GM18873 (cell line): ENCODE measurements around the gene CHST15.
"Not testable (repeated sequence)": the region's sequence is repeated elsewhere in the genome, so short reads cannot be mapped to it uniquely, and the experiment has no call there.

Experiments used
- ATAC-seq: cut with Tn5 transposase; IDR thresholded peaks from one replicate; pipeline ENCODE4 v1.9.1; 2021; ENCODE audit warnings: mild to moderate bottlenecking, moderate library complexity, moderate number of reproducible peaks; ENCODE audit not compliant: unreplicated experiment, low FRiP score

Gene CHST15

GRCh38 chr10:124048371-124049290, 44.8 kb downstream of the CHST15 start:
- ATAC-seq: no peak

GRCh38 chr10:124047427-124048152, 45.8 kb downstream of the CHST15 start:
- ATAC-seq: no peak

- no peak for ATAC-seq
Measured at GRCh38 chr10:124045801-124046355, 47.5 kb downstream of the CHST15 start.

GRCh38 chr10:124045276-124045675, 48.1 kb downstream of the CHST15 start:
- no peak for ATAC-seq

GRCh38 chr10:124044143-124044862, 49.1 kb downstream of the CHST15 start:
- ATAC-seq: no peak

- no peak for ATAC-seq
Measured at GRCh38 chr10:124043310-124044142, 49.9 kb downstream of the CHST15 start.

GRCh38 chr10:124042656-124043309, 50.6 kb downstream of the CHST15 start:
- ATAC-seq: no peak

GRCh38 chr10:124041675-124042445, 51.5 kb downstream of the CHST15 start:
- no peak for ATAC-seq

GRCh38 chr10:124040451-124041188, 52.8 kb downstream of the CHST15 start:
- no peak for ATAC-seq

- no peak for ATAC-seq
Measured at GRCh38 chr10:124039483-124040013, 53.9 kb downstream of the CHST15 start.

- no peak for ATAC-seq
Measured at GRCh38 chr10:124037784-124038183, 55.6 kb downstream of the CHST15 start.

- ATAC-seq: no peak
Measured at GRCh38 chr10:124037286-124037685, 56.1 kb downstream of the CHST15 start.

- ATAC-seq: no peak
Measured at GRCh38 chr10:124036746-124037145, 56.7 kb downstream of the CHST15 start.

GRCh38 chr10:124035928-124036558, 57.4 kb downstream of the CHST15 start:
- ATAC-seq: peak; percentile 97

GRCh38 chr10:124035306-124035927, 58.0 kb downstream of the CHST15 start:
- ATAC-seq: no peak

GRCh38 chr10:124034576-124035305, 58.7 kb downstream of the CHST15 start:
- not testable (repeated sequence) for ATAC-seq
